Psoas muscle (tissue), 8 donors: ENCODE measurements around the gene MINDY4. TPM values are rescaled to one million over a fixed set of nuclear protein-coding genes. Genes with fewer than 3 reads are reported as not detected.

Experiments
- ATAC-seq, 4 donors: fragments of 200-7000 bp; cut with Tn5 transposase; one replicate each; pipeline ENCODE4 v1.9.1; 2020; ENCODE audit warnings: moderate library complexity in 3 of 4, mild to moderate bottlenecking in 2 of 4
- DNase-seq, 2 donors: peaks; one replicate each; pipeline ENCODE4 v3.0.0-alpha.2; 2020
- H3K27ac ChIP-seq: fragments of 200-600 bp; one replicate; pipeline ENCODE4 v1.8.0; 2022
- H3K27me3 ChIP-seq, 3 donors: fragments of 200-600 bp in 1 of 3; one replicate each; pipeline versions ENCODE4 v1.6.1 to v1.8.0; 2013 to 2022; ENCODE audit warnings: low read length in 2 of 3, mild to moderate bottlenecking in 2 of 3, moderate library complexity in 1 of 3; ENCODE audit not compliant: insufficient read depth in 3 of 3
- H3K36me3 ChIP-seq, 2 donors: fragments of 200-600 bp in 1 of 2; one replicate each; pipeline versions ENCODE4 v1.6.1 to v1.8.0; 2013 to 2022; ENCODE audit warnings: low read depth in 1 of 2, mild to moderate bottlenecking in 1 of 2, moderate library complexity in 1 of 2; ENCODE audit not compliant: insufficient read depth in 1 of 2
- H3K4me1 ChIP-seq: fragments of 200-600 bp; one replicate; pipeline ENCODE4 v1.8.0; 2022
- H3K4me3 ChIP-seq: fragments of 200-600 bp; one replicate; pipeline ENCODE4 v1.8.0; 2022; ENCODE audit warnings: mild to moderate bottlenecking
- H3K9me3 ChIP-seq: fragments of 200-600 bp; one replicate; pipeline ENCODE4 v1.8.0; 2022
- CTCF ChIP-seq: fragments of 200-600 bp; IDR thresholded peaks from one replicate; pipeline ENCODE4 v1.8.0; 2022; ENCODE audit warnings: antibody characterized with exemption
- WGBS, 3 donors: extraction: QIAGEN DNeasy Blood & Tissue Kit; methylation state at CpG; one replicate each; pipeline versions ENCODE4 v1.1.6 to v1.1.7; 2013; 5-methylcytosine and 5-hydroxymethylcytosine counted together
- intact Hi-C, 2 donors: fragments of 100-400 bp; cut with DNase I; formaldehyde crosslinking; loops; one replicate each; pipeline versions ENCODE4 v1.11.0 to v1.14.2; 2022
- polyA plus RNA-seq, 3 donors: library from polyadenylated mRNA; stranded (reverse); fragments of 200-250 nt; gene quantifications; one replicate each; pipeline ENCODE4 v1.2.3, GENCODE V29; 2013
- total RNA-seq, 4 donors: library from RNA; stranded (reverse); fragmentation: NEBNext Ultra II Directional in 2 of 4; extraction: Animal tissue kit (Norgen Biotek cat#: 25700) in 2 of 4; gene quantifications; one replicate each; pipeline versions ENCODE4 v1.2.1 to v1.2.4, GENCODE V29; 2021 to 2023
- donor health status: healthy with polysubstance abuse.
- donor health status: DM: no; HTN: no; CAD: no; lungs with moderate emphysema.
- donor health status: Bipolar disorder and iron deficiency.
- donor health status: healthy.
- donor health status: DM: yes; HTN: yes; CAD: no.
- donor health status: DM: no; HTN: no; CAD: no.
- donor health status: DM: no; HTN: no; CAD: no.
- donor health status: DM: yes; HTN: yes; CAD: no.

MINDY4 gene
- total and polyA plus RNA-seq, 7 donors = 0.86 to 3.5 (median 1.5) TPM

- no peak for TF ChIP-seq CTCF
- no peak for DNase-seq
- WGBS, 3 donors = 44 to 57% (median 55%) methylated on average over 3 of the region's 3 CpGs
- no peak for ATAC-seq
- H3K36me3 ChIP-seq = no peaks in the 10 kb centered on the region
- H3K9me3 ChIP-seq = no peaks in the 10 kb centered on the region
- no peak overlapping the region for H3K4me3 ChIP-seq
- no peaks in the 10 kb centered on the region for H3K27me3 ChIP-seq
- intact Hi-C loops = no loop called here
- H3K4me1 ChIP-seq = no peaks in the 10 kb centered on the region
- no peak overlapping the region for H3K27ac ChIP-seq
Observed at GRCh38 chr7:30937416-30937815, 166.2 kb downstream of the MINDY4 start.

GRCh38 chr7:30938435-30939316 lies 167.5 kb downstream of the MINDY4 start:
- H3K4me3 ChIP-seq = no peak overlapping the region
- no peak overlapping the region for H3K27ac ChIP-seq
- WGBS, 3 donors = 15 to 18% (median 15%) methylated on average over 24 to 25 of the region's 25 CpGs
- peak; percentile 97 for TF ChIP-seq CTCF
- H3K27me3 ChIP-seq = peaks cover 0 to 6% (median 0%) of the 10 kb centered on the region in 3 donors
- H3K9me3 ChIP-seq = no peaks in the 10 kb centered on the region
- DNase-seq = peak; percentile 77 to 88
- no peaks in the 10 kb centered on the region for H3K4me1 ChIP-seq
- ATAC-seq = peak; percentile 80 to 87 (median 82)
- no peaks in the 10 kb centered on the region for H3K36me3 ChIP-seq
- intact Hi-C loops = loop anchor here in 1 of 2 donors (2.0 kb wide), 1 partner anchor 184 kb away; no protein-coding TSS in a partner anchor

DNA sequence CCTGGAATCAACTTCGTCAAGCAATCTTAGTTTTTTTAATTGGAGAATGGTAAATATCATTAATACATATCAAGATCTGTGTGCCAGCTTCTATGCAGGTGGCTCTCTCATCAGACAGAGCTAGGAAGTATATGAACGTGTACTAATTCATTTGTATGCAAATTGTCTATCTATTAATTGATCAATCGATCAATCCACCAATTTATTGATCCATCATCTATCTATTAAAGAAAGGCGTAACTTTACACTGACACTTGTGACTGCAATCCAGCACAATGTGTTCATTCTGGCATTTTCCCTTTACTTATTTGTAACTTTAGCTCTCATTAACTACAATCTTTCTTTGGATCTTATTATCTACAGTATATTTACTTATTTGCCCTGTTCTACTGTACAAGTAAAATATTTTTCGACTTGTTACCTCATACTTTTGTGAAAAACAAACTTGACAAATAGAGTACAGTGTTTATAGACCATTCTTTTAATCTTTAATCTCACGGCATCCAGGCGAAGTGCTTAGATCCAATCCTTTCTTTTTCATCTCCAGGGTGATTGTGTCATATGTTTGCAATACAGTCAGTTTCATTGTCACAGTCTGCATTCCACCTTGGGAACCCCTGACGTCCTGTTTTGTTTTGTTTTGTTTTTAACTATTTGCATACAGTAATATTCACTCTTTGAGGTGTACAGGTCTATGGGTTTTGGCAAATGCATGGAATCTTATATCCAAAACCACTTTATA lies 170.5 kb downstream of the MINDY4 start:
- no peaks in the 10 kb centered on the region for H3K36me3 ChIP-seq
- WGBS, 3 donors = 63 to 68% (median 67%) methylated on average over 8 of the region's 8 CpGs
- no peak for TF ChIP-seq CTCF
- DNase-seq (no peak), ATAC-seq (no peak)
- H3K4me1 ChIP-seq = no peaks in the 10 kb centered on the region
- peaks cover 0 to 9% (median 0%) of the 10 kb centered on the region in 3 donors for H3K27me3 ChIP-seq
- H3K27ac ChIP-seq = no peak overlapping the region
- no peak overlapping the region for H3K4me3 ChIP-seq
- H3K9me3 ChIP-seq = peaks cover 5% of the 10 kb centered on the region
- intact Hi-C loops = no loop called here

Other genes starting within 250 kb of the MINDY4 start
- 10 to 100 TPM; 44.5 to 80.3 (median 59.1) TPM for gene GARS1, start 176.5 kb upstream of the MINDY4 start, total RNA-seq
- 100 to 1,000 TPM in 1 of 3 donors, 10 to 100 TPM in 2; 48.9 to 146 (median 71.6) TPM for gene GARS1, start 176.5 kb upstream of the MINDY4 start, polyA plus RNA-seq
- gene CRHR2, start 89.0 kb upstream of the MINDY4 start, total RNA-seq = 1 to 10 TPM in 1 of 4 donors, under 1 TPM in 3; 0.34 to 1.3 (median 0.42) TPM
- under 1 TPM; 0.09 to 0.34 (median 0.30) TPM for gene CRHR2, start 89.0 kb upstream of the MINDY4 start, polyA plus RNA-seq
- gene INMT, start 19.3 kb upstream of the MINDY4 start, total RNA-seq = 10 to 100 TPM in 2 of 4 donors, 1 to 10 TPM in 2; 2.3 to 32.0 (median 9.0) TPM
- gene INMT, start 19.3 kb upstream of the MINDY4 start, polyA plus RNA-seq = 1 to 10 TPM; 2.4 to 4.6 (median 2.4) TPM
- gene AQP1, start 140.4 kb downstream of the MINDY4 start, total RNA-seq = 100 to 1,000 TPM in 2 of 4 donors, 10 to 100 TPM in 2; 76.1 to 229 (median 110) TPM
- gene AQP1, start 140.4 kb downstream of the MINDY4 start, polyA plus RNA-seq = 100 to 1,000 TPM in 1 of 3 donors, 10 to 100 TPM in 2; 75.0 to 130 (median 97.8) TPM
- not detected for gene GHRHR, start 192.5 kb downstream of the MINDY4 start, total RNA-seq
- gene GHRHR, start 192.5 kb downstream of the MINDY4 start, polyA plus RNA-seq = under 1 TPM in 2 of 3 donors, not detected in 1; 0.03 to 0.16 TPM